Measurements from ENCODE around the gene PVRIG. TPM values are rescaled to one million over a fixed set of nuclear protein-coding genes. Genes with fewer than 3 reads are reported as not detected.

The PVRIG gene
- total and polyA plus RNA-seq, 2 of the 8 experiments (the other 6 are each of a cell fraction or from before 2014, with no cell fraction given), result 0.15 TPM; not detected in 1

DNA sequence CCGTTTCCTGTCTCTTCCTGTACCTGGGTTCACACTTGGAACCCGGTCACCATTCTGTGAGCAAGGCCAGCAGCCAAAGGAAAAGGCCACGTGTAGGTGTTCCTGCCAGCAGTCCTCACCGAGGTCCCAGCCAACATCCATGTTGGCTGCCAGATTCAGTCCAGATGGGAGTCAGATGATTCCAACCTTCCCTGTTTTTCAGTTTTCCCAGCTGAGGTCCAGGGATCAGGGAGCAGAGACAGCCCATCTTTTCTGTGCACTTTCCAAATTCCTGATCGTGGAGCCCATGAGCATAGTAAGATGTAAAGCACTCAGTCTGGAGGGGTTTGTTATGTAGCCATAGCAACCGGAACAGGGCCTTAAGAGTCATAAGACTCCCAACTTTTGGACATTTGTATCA lies 3.9 kb upstream of the PVRIG start:
- peaks cover 0 to 4% (median 2%) of the 10 kb centered on the region in 4 experiments; a peak in 3 of 7 replicates for H3K27me3 ChIP-seq (replicated peaks in 1 of 4; ENCODE audit: control insufficient read depth in 3 of 4, extremely low read depth in 1 of 4, insufficient read depth in 3 of 4, low read length in 3 of 4)
- POLR2A ChIA-PET (ENCODE audit: partially characterized antibody), result interaction anchor here (0.8 to 2.7 kb wide), 3 partner anchors 13 to 83 kb away, joined by 5 to 8 read pairs (median 5); no protein-coding TSS in a partner anchor
- no peak overlapping the region for H3K23ac ChIP-seq (ENCODE audit: insufficient read length)
- no peaks in the 10 kb centered on the region for H3K79me1 ChIP-seq (ENCODE audit: low read depth, low read length)
- H2AK5ac ChIP-seq (ENCODE audit: low read depth, low read length), result no peak overlapping the region
- H2BK12ac ChIP-seq (ENCODE audit: low read depth, low read length), result no peak overlapping the region
- no peak overlapping the region for H3K4me2 ChIP-seq (ENCODE audit: insufficient read depth in 1 of 2, low read depth in 2 of 2, low read length in 2 of 2)
- CTCF ChIA-PET (ENCODE audit: partially characterized antibody), result interaction anchor here (0.6 to 6.7 kb wide), 8 partner anchors 8 to 643 kb away, joined by 3 to 104 read pairs (median 4); partner anchors contain the start of gene GAL3ST4
- peaks cover 0 to 4% (median 1%) of the 10 kb centered on the region in 4 experiments; a peak in 1 of 7 replicates for H3K4me1 ChIP-seq (replicated peaks in 1 of 4; ENCODE audit: control insufficient read depth in 3 of 4, insufficient read depth in 4 of 4, low read length in 3 of 4)
- no peaks in the 10 kb centered on the region for H3K9me3 ChIP-seq (ENCODE audit: insufficient read depth in 2 of 2, low read depth in 1 of 2, low read length in 1 of 2)
- H2BK5ac ChIP-seq (ENCODE audit: low read depth, low read length), result no peak overlapping the region
- H3K18ac ChIP-seq (ENCODE audit: extremely low read depth, low read length), result no peak overlapping the region
- H2BK120ac ChIP-seq (replicated peaks; ENCODE audit: low read depth, low read length), result no peak overlapping the region
- no peaks in the 10 kb centered on the region for H3K79me2 ChIP-seq (ENCODE audit: control insufficient read depth in 1 of 2, insufficient read depth in 2 of 2, low read length in 2 of 2)
- no peak for TF ChIP-seq SRF (IDR thresholded peaks at IDR 0.05; ENCODE audit: low read depth, low read length)
- TF ChIP-seq POLR2A (IDR thresholded peaks at IDR 0.05; ENCODE audit: control extremely low read depth in 1 of 2, low read depth in 2 of 2, low read length in 2 of 2), result no peak
- no peak overlapping the region for H3K9ac ChIP-seq (replicated peaks in 1 of 4; ENCODE audit: extremely low read depth in 1 of 4, low read depth in 3 of 4, low read length in 3 of 4)
- no peak overlapping the region for H4K5ac ChIP-seq (ENCODE audit: insufficient read length, low read depth, low read length)
- H3K56ac ChIP-seq (replicated peaks; ENCODE audit: insufficient read length, low read depth, low read length), result no peak overlapping the region
- H2BK15ac ChIP-seq (ENCODE audit: low read length), result no peak overlapping the region
- no peaks in the 10 kb centered on the region for H3K23me2 ChIP-seq (ENCODE audit: low read depth, low read length)
- no peaks in the 10 kb centered on the region for H4K20me1 ChIP-seq (replicated peaks in 1 of 2; ENCODE audit: control insufficient read depth in 1 of 2, insufficient read depth in 2 of 2, low read length in 2 of 2)
- no peak overlapping the region for H3K4ac ChIP-seq (replicated peaks; ENCODE audit: insufficient read length, low read depth, low read length)
- no peaks in the 10 kb centered on the region for H3K36me3 ChIP-seq (ENCODE audit: control insufficient read depth in 2 of 4, insufficient read depth in 4 of 4, low read length in 3 of 4)
- H2BK20ac ChIP-seq (ENCODE audit: low read length), result no peak overlapping the region
- H3K4me3 ChIP-seq (ENCODE audit: extremely low read depth in 1 of 4, insufficient read depth in 2 of 4, low read depth in 3 of 4, low read length in 4 of 4), result no peak overlapping the region
- no peak overlapping the region for H3K14ac ChIP-seq (ENCODE audit: insufficient read length)
- no peak for DNase-seq (ENCODE audit: low read depth in 1 of 2, low spot score in 2 of 2)
- no peak for FAIRE-seq
- 89% methylated on average over 6 of the region's 6 CpGs; no CpG with 5 or more reads in 1 of the 2 experiments for WGBS, 2 experiments (ENCODE audit: extremely low coverage in 1 of 2, insufficient coverage in 1 of 2, insufficient read length in 1 of 2, insufficient replicate concordance in 2 of 2, low coverage in 1 of 2, low lambda C conversion rate in 2 of 2, missing lambda C conversion rate in 1 of 2)
- H3K27ac ChIP-seq (ENCODE audit: low read depth, low read length), result no peak overlapping the region
- no peak overlapping the region for H4K91ac ChIP-seq (replicated peaks; ENCODE audit: insufficient read length, low read length)
- no peak overlapping the region for H2AFZ ChIP-seq (ENCODE audit: low read length)
- peak overlapping the region; percentile 51; the same call in 1 of the 2 replicates for H4K8ac ChIP-seq (ENCODE audit: extremely low read depth, insufficient read depth, low read length)
